ENCODE measurements around the gene ST6GALNAC3.
"Not testable (repeated sequence)": the region's sequence is repeated elsewhere in the genome, so short reads cannot be mapped to it uniquely, and the experiment has no call there.

GRCh38 chr1:76341816-76342215 is 267.3 kb downstream of the ST6GALNAC3 start:
- TF ChIP-seq EZH2phosphoT487 (IDR thresholded peaks at IDR 0.05; ENCODE audit: low read depth); CTCF (IDR thresholded peaks at IDR 0.05; ENCODE audit: low read depth, low read length): not testable (repeated sequence)
